A549 treated with RU486 at 1 μM for 4 hours (cell line): ENCODE measurements around the gene HMHB1. TPM values are rescaled to one million over a fixed set of nuclear protein-coding genes. Genes with fewer than 3 reads are reported as not detected.

Experiments used
- total RNA-seq: library from RNA; stranded (reverse); fragments of 200-300 nt; extraction: Qiagen RNA extraction; gene quantifications from 5 replicates; pipeline ENCODE4 v1.2.3, GENCODE V29; 2022; ENCODE audit warnings: low read depth

HMHB1 gene
- not detected in 5 replicates for total RNA-seq

GRCh38 chr5:143812085-143812705 is at the start of gene HMHB1:
Gene HMHB1 (plus strand): TSS chr5:143812161.

